Adipocyte (in vitro differentiated cells): ENCODE measurements around the gene MPP1.

Experiments used
- DNase-seq: peaks from one replicate; pipeline ENCODE4 v3.0.0-alpha.2; 2015; ENCODE audit warnings: low read depth
- H3K27me3 ChIP-seq: replicated peaks from 2 replicates; pipeline ENCODE4 v1.7.0; 2013; ENCODE audit warnings: mild to moderate bottlenecking, low read length, moderate library complexity; ENCODE audit not compliant: control insufficient read depth, insufficient read depth
- H3K36me3 ChIP-seq: 2 replicates; pipeline ENCODE4 v1.7.0; 2013; ENCODE audit warnings: low read length, mild to moderate bottlenecking, moderate library complexity; ENCODE audit not compliant: control insufficient read depth, insufficient read depth, severe bottlenecking
- H3K4me1 ChIP-seq: 2 replicates; pipeline ENCODE4 v1.7.0; 2013; ENCODE audit warnings: mild to moderate bottlenecking, low read length, moderate library complexity; ENCODE audit not compliant: control insufficient read depth, insufficient read depth
- H3K4me3 ChIP-seq: 2 replicates; pipeline ENCODE4 v1.7.0; 2013; ENCODE audit warnings: mild to moderate bottlenecking, low read length, moderate library complexity
- H3K9ac ChIP-seq: 2 replicates; pipeline ENCODE4 v1.7.0; 2013; ENCODE audit warnings: mild to moderate bottlenecking, low read length, moderate library complexity
- H3K9me3 ChIP-seq: 2 replicates; pipeline ENCODE4 v1.7.0; 2013; ENCODE audit warnings: mild to moderate bottlenecking, low read length, moderate library complexity; ENCODE audit not compliant: control insufficient read depth

Gene MPP1

DNA sequence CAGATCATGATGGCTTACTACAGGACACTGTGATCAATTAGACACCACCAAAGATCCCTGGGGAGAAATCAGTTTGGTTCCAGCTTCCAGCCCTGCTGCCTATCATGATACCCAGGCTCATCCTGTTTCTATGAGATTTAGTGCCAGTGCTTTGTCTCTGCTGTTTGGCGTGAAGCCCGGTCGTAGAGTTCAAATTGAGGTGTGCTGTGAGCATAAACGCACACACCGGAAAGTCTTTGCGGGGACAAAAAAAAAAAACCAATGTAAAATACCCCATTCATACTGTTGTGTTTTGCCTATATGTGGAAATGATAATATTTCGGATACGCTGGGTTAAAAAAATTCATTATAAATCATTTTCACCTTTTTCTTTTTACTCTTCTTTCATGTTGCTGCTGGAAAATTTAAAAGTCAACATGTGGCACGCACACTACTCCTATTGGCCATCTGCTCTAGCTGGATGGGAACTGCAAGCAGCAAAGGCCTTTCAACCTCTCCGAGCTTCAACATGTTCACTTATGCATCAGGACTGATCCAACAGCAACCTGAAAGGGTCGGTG, 43.2 kb downstream of the MPP1 start:
- Histone ChIP-seq H3K9me3 (no peaks in the 10 kb centered on the region), H3K9ac (peak overlapping the region; percentile 77), H3K27me3 (no peaks in the 10 kb centered on the region), H3K4me3 (peak overlapping the region; percentile 82), H3K36me3 (peaks cover 22% of the 10 kb centered on the region), H3K4me1 (no peaks in the 10 kb centered on the region)
- no peak for DNase-seq

DNA sequence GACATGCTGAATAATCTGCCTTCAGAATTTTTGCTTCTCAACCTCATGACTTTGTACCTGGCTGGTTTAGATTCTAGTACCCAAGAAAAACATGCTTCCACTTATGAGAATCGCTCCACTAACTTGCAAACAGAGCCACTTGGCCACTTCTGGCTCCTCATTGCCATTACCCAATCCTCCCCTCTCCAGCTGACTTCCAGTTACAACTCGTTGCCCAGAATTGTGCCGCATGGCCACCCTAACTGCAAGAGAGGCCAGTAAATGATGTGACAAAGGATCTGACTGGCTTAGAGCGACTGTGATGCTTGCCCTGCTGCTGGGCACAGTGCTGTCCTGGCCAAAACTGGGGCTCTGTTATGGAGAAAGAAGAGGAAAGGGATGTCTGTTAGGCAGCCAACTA, 46.6 kb downstream of the MPP1 start:
- H3K36me3 ChIP-seq, result no peaks in the 10 kb centered on the region
- DNase-seq, result no peak

DNA sequence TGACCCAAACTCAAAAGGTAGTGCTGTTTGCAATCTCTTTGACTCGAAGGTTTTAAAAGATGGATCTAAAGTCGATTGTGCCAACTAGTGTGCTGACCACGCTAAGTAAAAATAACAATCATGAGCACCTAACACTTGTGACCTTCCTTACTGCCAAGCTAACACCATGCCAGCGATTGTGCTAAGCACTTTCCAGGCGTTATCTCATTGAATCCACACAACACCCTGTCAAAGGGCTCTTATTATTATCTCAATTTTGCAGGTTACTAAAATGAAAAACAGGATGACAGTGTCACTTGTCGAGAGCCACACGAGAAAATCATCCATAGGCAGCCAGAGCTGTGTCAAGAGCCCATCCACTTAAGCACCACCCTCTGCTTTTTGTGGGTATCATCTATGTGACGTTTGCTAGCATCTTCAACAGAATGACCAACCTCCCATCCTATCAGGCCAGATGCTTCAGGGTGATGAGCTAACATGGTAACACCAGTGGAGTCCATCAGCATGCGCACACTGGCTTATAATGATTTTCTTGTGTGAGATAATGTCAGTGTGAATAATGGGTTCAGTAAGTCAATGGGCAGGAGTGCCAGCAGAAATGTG, 53.5 kb downstream of the MPP1 start:
- peaks cover 15% of the 10 kb centered on the region for H3K27me3 ChIP-seq
- no peak for DNase-seq
- H3K4me1 ChIP-seq, result peaks cover 11% of the 10 kb centered on the region
- H3K4me3 ChIP-seq, result no peak overlapping the region
- no peaks in the 10 kb centered on the region for H3K36me3 ChIP-seq
- H3K9me3 ChIP-seq, result no peaks in the 10 kb centered on the region
- H3K9ac ChIP-seq, result no peak overlapping the region

More for the DNA sequence above, 46.6 kb downstream of the MPP1 start:
- no peak overlapping the region for H3K9ac ChIP-seq
- no peaks in the 10 kb centered on the region for H3K9me3 ChIP-seq
- H3K27me3 ChIP-seq, result peaks cover 3% of the 10 kb centered on the region
- no peaks in the 10 kb centered on the region for H3K4me1 ChIP-seq
- no peak overlapping the region for H3K4me3 ChIP-seq

DNA sequence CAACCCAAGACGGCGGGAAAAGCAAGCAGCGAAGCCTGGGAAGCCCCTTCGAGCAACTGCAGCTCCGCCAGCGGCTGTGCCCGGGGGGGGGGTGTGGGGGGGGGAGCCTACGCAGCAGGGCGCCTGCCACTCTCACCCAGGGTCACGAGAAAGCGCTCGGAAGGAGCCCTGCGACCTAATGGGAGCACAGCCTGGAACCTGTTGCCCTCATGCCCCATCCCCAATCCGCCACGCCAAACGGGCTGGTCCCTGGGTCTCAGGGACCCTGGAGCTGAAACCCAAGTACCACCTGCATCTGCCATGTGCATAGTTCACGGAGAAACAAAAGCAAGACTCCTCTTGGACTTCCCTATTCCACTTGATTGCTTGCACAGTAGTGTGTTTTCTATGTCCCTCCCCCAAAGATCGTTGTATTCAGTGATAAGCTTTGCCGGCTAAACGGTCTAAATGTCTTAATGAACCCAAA, 54.0 kb downstream of the MPP1 start:
- Histone ChIP-seq H3K4me1 (peaks cover 11% of the 10 kb centered on the region), H3K27me3 (peaks cover 19% of the 10 kb centered on the region), H3K36me3 (no peaks in the 10 kb centered on the region), H3K4me3 (peak overlapping the region; percentile 43), H3K9ac (no peak overlapping the region), H3K9me3 (no peaks in the 10 kb centered on the region)
- no peak for DNase-seq

DNA sequence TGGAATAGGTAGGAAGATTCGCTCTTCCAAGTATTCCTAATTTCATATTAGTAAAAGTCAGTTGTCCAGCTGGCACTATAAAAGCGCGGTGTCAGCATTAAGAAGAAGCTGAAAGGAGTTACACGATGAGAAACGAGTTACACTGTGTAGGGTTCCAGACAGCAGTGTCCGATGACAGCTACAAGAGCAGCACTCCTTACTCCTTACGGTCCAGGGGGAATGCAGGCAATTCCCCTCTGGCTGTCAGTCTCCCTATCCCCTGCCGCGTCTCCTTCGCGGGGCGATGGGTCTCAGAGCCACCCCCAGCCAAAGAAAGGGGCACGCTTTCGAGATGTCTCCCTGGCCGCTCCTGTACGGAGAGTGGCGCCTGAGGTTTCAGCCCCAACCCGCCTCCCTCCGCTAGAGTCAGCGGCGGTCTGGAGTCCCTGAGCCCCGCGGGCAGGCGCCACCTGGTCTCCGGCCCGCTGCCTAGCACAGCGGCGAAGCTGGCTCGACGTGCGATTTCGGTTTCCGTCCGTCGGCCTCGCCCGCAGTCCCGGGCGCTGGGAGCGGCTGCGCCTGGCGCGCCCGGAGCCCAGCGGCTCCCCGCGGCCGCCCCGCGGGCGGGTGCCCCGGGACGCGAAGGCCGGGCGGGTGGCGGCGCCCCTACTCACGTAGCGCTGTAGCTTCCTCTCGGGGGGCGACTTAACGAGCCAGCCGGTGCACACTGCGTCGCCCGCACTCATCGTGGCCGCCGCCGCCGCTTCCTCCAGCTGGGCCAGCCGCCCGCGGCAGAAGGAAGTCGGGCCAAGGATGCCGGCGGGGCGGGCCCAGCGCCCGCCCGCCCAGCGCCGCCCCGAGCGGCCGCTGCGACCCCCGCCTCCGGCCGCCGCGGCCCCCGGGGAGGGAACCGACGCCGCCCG, 54.7 kb downstream of the MPP1 start, which contains the start of gene GAB3:
TSS of gene GAB3 (minus strand) at position 777 of the 902 bp plus-strand sequence. CDS start at position 725, 52 bp downstream.
- peak; percentile 59 for DNase-seq
- Histone ChIP-seq H3K4me1 (peaks cover 11% of the 10 kb centered on the region), H3K27me3 (peaks cover 19% of the 10 kb centered on the region), H3K9me3 (no peaks in the 10 kb centered on the region), H3K36me3 (no peaks in the 10 kb centered on the region), H3K9ac (peak within 1 kb of the TSS; percentile 73), H3K4me3 (peak within 1 kb of the TSS; percentile 82)

DNA sequence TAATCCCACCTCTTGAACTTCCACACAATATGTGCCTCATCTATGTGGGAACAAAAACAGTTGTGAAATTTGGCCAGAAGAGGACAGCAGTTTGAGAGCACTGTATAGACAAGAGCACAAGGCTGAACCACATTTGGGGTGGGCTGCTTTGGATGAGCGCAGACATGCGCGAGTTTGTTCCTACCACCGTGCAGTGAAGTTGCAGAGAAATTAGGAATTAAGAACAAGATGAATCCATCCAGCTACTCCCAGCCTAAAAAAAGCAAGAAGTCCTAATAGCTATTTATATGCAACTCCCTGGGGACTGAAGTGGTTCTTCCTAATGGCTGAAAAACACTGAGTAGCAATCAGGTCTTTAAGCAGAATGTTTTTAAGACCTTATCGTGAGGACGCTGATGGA, 55.4 kb downstream of the MPP1 start:
- Histone ChIP-seq H3K9me3 (no peaks in the 10 kb centered on the region), H3K9ac (peak overlapping the region; percentile 73), H3K27me3 (peaks cover 17% of the 10 kb centered on the region), H3K36me3 (no peaks in the 10 kb centered on the region), H3K4me1 (peaks cover 11% of the 10 kb centered on the region), H3K4me3 (peak overlapping the region; percentile 82)
- DNase-seq, result no peak

DNA sequence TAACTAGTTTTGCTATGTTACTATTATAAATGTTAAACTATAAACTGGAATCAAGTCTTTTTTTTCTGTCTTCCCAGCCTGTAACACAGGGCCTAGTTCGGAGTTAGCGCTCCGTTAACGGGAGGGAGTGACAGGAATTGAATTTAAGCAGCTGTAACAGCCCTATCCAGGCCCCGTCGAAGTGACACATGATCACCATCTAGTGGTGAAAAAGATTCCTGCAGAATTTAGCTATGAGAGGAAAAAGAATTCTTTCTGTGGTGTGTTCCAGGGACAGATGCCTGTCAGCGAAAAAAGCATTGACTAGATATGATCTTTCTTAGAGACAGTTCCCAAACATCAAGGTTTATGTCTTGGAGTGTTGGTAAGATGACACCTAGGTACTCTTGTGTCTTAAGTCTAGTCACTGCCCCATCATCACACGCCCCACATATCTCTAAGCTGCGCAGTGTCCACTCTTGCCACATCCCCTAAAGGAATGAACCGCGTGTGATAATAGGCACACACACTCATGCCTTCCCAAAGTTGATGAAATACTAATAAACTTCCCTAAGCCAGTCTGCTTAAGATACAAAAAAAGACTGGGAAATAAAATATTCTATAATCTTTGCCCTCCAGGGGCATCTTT, 56.5 kb downstream of the MPP1 start:
- peak overlapping the region; percentile 27 for H3K9ac ChIP-seq

DNA sequence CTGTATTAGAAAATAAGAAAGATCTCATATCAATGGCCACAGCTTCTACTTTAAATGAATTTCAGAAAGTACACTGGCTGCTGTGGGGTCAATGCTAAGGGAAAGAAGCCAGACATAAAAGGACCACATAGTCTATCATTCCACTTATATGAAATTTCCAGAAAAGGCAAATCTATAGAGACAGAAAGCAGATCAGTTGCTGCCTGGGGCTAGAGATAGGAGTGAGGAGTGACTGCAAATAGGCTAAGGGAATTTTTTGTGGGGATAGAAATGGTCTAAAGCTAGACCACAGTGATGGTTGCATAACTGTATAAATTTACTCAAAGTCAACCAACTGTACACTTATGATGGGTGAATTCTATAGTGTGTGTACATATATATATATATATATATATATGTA, 62.7 kb downstream of the MPP1 start:
- Histone ChIP-seq H3K36me3 (no peaks in the 10 kb centered on the region), H3K27me3 (peaks cover 7% of the 10 kb centered on the region), H3K9me3 (peaks cover 2% of the 10 kb centered on the region), H3K4me1 (peaks cover 8% of the 10 kb centered on the region), H3K9ac (no peak overlapping the region), H3K4me3 (no peak overlapping the region)
- no peak for DNase-seq

More for the DNA sequence above, 56.5 kb downstream of the MPP1 start:
- H3K27me3 ChIP-seq, result peaks cover 16% of the 10 kb centered on the region
- peak; percentile 87 for DNase-seq
- no peaks in the 10 kb centered on the region for H3K36me3 ChIP-seq
- H3K4me1 ChIP-seq, result peaks cover 11% of the 10 kb centered on the region
- no peak overlapping the region for H3K4me3 ChIP-seq
- H3K9me3 ChIP-seq, result no peaks in the 10 kb centered on the region

DNA sequence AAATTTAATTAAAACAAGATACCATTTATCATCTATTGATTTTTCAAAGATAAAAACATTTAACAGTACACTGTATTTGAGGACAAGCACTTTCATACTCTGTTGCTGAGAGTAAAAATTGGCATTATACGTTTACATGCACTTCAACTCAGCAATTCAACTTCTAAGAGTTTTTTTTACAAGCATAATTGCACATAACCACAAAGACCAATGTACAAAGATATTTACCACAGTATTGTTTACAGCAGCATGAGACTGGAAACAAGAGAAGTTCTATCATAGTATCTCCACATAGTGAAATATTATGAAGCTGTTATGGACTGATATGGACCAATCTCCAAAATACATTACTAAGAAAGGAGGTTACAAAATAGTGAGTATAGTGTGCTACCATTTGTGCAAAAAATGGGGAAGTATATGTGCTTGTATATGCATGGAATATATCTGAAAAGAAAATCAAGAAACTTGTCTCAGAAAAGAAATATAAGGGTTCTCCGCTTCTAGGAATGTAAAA, 65.3 kb downstream of the MPP1 start:
- no peaks in the 10 kb centered on the region for H3K36me3 ChIP-seq
- peaks cover 2% of the 10 kb centered on the region for H3K9me3 ChIP-seq
- H3K4me1 ChIP-seq, result peaks cover 33% of the 10 kb centered on the region
- no peak overlapping the region for H3K4me3 ChIP-seq
- no peak overlapping the region for H3K9ac ChIP-seq
- peaks cover 3% of the 10 kb centered on the region for H3K27me3 ChIP-seq
- no peak for DNase-seq

DNA sequence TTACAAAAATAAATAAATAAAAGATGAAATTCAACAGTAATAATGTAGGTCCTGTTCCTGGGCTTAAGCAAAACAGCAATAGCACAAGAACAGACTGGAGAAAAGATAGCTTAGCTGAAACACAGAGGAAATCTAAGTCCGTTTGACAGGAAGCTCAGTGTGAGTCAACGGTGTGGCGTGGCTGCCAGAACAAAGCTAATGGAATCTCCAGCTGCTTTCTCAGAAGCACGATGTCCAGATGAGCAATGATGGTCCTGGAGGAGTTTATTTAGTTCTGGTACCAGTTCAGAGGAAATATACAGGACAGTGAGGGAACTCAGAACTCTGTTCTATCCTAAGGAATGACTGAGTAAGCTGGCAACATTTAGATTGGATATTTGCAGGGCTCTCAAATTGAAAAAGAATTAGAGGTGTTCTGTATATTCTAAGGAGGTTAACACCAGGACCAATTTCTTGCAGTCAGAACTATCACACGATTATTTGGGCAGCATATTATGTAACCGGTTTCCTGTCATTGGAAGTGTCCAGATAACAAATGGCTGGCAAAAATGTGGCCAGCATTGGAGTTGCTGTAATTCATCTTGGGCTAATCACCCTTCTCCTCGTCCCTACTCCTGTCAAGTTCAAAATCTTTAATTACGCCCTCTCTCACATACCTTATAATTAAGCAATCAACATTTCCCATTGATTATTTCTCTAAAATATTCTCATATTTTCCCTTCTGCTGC, 67.1 kb downstream of the MPP1 start:
- no peaks in the 10 kb centered on the region for H3K36me3 ChIP-seq
- DNase-seq, result peak; percentile 70

More for the DNA sequence above, 67.1 kb downstream of the MPP1 start:
- H3K27me3 ChIP-seq, result peaks cover 3% of the 10 kb centered on the region
- peaks cover 2% of the 10 kb centered on the region for H3K9me3 ChIP-seq
- no peak overlapping the region for H3K9ac ChIP-seq
- H3K4me1 ChIP-seq, result peaks cover 52% of the 10 kb centered on the region
- H3K4me3 ChIP-seq, result no peak overlapping the region
